ENCODE data around the gene RUNX2.

The RUNX2 gene

DNA sequence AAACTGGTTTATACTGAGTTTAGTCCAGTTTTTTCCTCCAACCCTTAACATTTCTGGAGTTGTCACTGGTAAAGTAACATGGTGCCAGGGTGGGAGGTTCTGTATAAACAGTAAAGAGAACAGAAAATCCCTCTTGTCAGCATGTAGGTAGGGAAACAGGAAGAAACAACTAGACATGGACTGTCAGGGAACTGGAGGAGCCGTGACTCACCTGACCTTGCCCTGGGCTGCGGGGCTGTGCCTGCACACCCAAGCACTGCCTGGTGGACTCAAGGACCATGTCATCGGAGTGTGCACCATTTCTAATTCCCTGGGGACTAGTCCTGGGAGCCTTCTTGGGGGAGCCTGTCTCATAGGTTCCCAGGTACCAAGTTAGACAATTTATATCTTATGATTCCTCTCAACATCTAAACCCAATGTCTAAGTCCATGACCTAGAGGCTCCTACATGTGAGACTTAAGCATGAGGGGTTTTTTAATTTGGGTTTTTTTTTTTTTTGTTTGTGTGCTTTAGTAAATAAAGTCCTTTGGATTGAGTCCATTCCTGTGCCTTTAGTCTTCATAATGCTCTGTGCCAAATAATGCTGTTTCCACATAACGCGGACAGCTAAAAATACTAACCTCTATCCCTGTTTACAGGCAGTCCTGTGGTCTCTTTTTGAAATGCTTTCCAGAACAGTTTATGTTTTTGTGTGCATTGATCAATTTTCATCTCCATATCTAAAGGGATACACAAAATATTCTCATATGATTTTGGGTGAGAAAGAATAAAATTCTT lies 186.5 kb downstream of the RUNX2 start:
- DNase-seq (ENCODE audit: low read depth in 3 of 3) = no peak

DNA sequence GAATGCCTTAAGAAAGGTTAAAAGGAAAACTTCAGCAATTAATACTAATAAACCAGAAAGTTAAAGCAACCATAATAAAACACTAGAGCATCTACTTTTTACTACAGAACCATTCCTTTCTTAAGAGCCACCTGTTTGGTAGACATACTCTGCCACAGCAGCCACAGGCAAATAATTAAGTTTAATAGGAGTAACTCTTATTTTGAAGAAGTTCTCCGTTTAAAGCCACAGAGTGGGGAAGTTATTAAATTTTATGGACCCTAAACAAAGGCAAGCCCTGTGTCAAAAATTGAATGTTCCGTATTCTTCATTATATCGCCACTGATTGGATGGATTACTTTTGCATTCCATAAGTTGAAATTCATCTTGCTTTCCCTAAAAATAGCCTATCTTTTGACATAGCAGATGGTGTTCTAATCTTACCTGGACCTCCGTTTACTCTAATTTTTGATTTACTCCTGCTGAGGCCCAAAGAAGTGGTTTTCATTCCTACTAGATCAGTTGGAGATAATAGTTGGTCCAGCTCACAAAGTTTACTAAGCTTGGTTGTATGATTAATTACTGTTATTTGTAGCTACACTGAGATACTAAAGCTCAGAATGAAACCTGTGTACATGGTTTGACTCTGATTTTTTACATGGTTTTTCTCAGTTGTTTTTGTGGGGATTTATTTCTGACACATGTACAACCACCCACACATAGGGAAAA lies 190.0 kb downstream of the RUNX2 start:
- DNase-seq (ENCODE audit: low read depth in 3 of 3) = no peak

DNA sequence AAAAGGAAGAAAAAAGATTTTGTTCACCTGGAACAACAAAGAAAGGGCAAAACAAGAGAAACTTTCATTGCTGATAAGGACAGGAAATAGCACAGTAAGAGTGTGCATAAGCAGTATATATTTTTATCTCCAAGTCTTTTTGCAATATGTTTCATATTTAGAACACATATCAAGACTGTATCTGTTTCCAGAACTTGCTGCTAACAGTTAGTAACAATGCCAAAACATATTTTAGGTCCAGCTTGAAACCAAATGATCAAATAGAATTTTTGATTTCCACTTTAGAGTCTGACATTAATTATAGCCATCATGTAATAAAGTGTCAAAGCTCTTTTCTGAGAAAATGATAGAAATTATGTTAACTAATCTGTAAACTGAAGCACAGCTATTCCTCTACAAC lies 193.1 kb downstream of the RUNX2 start:
- no peak for DNase-seq (ENCODE audit: low read depth in 3 of 3)

DNA sequence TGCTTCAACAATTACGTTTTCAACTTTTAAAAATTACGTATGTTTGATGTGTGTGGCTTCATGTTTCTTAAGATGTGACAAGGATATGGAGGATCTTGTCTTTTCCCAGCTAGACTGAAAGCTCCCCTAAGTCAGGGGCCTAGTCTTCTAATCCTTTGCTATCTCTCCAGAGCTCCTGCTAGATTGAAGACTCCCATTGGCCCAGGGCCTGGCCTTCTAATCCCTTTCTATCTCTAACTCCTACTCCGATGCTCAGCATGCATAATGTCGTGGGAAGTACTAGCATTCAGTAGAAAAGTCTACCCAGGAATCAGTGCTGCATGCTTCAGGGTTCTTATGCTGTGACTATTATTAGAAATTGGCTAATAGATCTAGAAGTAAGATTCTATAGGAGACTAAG lies 194.4 kb downstream of the RUNX2 start:
- DNase-seq (ENCODE audit: low read depth in 3 of 3) = no peak

DNA sequence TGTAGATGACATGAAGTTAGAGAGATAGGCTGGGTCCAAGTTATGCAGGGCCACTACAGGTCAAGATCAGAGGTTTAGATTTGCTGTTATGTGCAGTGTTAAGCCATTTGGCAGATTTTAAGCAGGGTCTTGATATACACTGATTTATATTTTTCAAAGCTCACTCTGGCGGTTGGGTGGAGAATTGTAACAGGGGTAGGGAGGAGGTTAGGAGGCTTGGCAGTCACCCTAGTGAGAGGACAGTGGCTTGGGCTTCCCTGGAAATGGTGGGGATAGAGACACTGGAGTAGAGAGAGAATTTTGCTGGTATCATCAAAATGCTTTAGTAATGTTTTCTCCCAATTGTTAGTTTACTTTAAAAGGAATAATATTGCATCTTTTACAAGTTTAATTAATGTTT lies 199.1 kb downstream of the RUNX2 start:
- DNase-seq (ENCODE audit: low read depth in 3 of 3) = no peak

DNA sequence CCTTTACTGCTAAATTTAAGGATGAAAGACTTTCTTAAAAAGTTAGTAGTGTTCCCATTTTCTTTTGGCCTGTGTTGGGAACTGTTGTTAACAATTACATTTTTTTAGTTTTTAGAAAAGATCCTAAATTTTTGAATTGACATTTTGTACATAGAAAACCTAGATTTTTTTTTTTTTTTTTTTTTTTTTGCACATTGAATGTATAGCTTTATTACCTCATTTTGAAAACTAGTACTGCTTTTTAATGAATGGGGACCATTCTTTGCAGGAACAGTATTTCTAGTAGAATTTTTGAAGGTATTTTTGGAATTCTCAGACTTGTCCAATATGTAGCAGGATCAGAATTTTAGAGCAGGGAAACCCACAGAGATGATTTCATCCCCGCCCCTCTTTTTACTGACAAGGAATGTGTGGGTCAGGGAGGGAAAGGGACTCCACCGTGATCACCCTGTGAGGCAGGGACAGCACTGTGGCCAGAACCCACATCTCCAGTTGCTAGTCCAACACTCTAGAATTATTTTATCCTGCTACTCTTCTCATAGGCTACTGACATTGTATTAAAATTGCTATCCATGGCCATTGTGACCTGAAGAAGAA lies 204.0 kb downstream of the RUNX2 start:
- no peak for DNase-seq (ENCODE audit: low read depth in 3 of 3)

DNA sequence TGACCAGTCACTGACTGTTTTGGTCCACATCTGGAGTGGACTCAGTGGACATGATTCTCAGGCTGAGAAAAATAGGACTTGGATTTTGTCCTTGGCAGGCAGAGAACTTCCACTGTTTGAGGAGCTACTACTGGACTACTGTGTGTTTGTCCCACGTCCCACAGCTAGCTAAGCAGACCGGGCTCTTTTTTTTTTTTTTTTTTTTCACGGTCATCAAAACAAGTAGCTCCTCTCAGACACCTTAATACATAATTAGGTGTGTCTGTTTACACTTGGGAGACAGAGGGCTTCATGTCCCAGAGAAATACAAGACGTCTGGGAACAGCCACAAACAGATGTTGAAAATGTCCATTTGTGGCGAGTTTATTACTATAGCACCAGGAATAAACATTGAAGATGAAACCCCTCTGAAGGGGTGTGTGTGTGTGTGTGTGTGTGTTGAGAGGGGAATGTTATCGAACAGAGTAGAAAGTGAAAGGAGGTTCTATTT lies 204.6 kb downstream of the RUNX2 start:
- DNase-seq (ENCODE audit: low read depth in 3 of 3) = no peak

DNA sequence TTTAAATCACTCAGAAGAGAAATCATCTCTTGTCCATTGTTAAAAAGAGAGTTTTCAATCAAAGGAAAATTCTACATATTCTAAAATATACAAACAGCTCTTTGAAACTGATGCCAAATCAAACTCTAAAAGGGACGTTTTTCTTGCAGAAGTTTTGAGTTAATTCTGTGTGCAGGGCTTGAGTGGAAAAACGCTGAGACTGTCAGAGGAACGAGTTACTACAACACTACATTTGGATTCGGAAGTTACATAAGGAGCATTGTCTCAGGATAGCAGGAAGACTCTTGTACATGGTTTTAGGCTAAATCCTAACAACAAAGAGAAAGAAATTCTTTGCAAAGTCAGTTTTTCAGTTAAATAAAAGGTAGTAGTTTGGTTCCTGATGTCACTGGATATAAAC lies 205.3 kb downstream of the RUNX2 start:
- DNase-seq (ENCODE audit: low read depth in 3 of 3) = no peak

DNA sequence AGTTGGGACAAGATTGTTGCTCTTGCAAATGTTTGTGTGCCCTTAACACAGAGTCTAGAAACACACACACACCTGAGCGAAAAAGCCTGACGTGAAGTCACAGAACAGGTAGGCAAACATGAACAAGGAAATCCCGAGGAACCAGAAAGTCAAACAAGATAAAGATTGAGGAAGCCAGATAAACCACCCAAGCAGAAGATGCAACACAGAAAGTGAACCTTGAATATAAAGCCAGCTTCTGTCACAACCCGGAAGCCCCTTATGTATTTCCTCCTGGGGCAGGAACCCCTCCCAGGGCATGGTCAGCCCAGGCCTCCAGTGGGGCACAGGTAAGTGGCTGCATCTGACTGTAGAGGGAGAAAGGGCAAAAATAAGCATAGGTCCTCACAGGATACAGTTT lies 207.8 kb downstream of the RUNX2 start:
- DNase-seq (ENCODE audit: low read depth in 3 of 3) = no peak

DNA sequence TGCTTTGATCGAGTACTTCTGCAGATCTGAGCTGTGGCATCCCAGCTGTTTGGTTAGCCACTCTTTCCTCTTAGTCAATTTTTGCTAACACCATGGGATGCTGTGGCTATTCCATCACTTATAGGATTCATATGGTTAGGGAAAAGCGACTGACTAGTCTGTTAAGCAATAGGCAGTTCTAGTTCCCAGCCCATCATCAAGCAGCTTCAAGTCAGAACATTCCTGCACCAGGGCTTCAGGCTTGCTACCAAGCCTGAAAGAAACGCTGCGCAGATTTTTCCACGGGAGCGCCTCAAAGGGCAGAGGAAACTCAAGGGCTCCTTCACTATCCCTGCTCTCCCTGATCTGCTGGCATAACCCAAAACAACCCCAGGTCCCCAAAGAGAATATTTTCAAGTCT lies 209.4 kb downstream of the RUNX2 start:
- DNase-seq (ENCODE audit: low read depth in 3 of 3) = no peak

DNA sequence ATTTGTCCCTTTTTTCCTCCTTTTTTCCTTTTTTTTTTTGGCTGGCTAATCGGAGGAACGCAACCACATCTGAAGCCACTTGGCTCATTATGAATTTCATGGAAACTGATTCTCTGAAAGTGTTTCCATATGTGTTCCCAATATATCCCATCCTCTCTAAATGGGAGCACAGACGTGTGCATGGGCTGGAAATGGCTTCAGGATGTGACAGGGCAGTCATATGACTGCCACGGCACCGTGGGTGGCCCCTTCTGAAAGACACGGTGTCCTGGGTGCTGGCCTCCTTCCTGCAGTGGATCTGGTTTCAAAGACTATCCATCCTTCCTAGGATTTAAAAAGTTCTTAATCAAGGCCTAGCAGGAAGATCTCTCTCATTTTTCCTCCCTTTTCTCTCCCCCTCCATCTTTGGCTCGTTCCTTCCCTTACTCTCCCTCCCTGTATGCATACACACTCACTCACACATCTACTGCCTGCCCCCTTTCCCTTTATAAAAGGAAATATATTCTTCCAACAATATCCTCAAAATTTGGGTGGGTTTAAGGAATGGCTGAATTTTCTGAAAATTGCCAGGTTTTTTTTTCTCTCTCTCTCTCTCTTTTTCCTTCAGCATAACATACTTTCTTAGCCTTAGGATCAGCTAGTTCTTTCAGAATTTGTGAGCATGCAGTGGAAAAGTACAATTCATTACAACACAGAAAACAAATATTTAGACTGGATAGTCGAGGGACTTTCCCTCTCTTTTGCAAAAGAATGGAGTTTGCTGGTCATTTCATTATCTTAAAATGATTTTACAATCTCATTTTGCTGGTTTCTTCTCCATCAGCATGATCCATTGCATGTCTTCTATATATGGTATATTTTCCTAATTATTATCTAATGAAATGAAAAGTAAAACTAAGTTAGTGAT lies 210.8 kb downstream of the RUNX2 start:
- no peak for DNase-seq (ENCODE audit: low read depth in 3 of 3)

DNA sequence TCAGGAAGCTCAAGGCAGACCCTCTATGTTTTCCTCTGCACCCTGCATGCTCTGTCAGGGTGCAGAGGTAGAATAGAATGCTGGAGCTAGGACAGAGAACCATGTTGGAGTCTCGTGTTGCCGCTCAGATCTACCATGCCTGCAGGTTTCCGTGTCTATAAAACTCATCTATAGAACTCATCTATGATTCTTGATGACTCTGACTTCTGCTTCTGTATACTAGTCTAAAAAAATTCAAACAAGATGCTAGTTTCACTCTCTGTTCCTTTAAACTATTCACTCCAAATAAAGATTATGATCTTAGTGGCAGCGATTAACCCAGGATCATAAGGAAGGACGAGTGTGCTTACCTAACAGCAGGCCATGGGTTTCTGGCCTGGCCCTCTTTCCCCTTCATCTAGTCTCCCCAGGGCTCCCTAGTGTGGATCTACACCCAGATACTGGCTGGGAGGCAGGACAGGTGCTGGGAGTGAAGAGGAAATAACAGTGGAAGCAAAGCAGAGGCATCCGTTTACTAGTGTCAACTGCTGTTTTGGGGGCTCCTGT lies 212.3 kb downstream of the RUNX2 start:
- DNase-seq (ENCODE audit: low read depth in 3 of 3) = no peak

DNA sequence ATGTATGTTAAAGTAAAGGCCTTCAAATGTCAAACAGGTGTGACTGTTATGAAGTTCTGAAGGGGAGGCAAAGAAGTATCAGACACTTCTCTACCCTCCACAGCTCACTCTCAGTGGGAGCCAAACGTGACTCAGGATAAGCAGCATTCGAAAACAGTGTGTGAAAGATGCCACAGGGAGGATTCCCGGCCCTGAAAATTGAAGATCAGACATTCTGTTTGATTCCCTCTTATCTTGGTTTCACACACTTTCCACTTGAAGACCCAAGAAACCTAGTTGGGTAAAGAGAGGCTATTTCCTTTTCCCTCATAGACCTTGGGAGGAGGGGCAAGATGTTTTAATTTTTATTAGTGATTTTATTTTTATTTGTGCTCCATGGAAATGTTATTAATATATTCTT lies 213.8 kb downstream of the RUNX2 start:
- DNase-seq (ENCODE audit: low read depth in 3 of 3) = no peak

DNA sequence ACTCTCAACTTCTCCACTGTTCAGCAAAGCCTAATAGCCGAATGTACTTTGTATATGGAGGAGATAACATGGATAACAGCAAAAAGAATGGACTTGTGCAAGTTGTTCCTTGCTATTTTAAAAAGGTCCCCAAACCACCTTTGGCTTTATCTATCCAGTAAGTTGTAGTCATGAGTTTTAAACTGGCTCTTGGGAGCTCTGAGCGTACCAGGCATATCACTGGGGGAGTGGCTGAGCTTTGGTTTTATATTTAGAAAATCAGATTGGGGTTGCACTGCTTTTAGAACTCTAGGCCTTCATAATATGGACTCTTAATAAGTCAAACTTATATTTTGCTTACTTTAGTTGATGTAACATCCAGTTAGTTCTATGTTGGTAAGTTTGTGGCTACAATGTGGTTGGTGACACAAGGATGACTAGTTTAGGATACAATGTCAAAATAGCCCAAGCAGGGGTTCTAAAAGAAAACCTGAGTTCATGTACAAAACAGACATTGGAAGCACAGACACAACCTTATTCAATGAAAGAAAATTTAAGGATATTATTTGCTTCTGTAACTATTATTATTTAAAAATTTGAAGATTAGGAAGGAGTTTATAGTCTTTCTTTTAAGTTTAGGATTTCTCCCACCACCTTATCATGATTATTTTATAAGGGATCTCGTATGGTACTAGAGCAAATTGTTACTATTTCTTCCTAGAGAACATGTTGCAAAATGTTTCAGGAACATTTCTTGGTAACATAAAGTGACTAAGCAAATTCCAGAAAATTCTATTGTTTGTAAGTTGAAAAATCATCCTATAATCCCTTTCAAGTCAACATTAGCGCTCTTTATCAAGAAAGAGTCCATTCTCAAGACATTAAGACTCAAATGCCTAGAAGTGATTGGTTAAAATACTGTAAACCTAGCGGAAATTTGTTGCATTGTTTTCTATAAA lies 215.4 kb downstream of the RUNX2 start:
- no peak for DNase-seq (ENCODE audit: low read depth in 3 of 3)

DNA sequence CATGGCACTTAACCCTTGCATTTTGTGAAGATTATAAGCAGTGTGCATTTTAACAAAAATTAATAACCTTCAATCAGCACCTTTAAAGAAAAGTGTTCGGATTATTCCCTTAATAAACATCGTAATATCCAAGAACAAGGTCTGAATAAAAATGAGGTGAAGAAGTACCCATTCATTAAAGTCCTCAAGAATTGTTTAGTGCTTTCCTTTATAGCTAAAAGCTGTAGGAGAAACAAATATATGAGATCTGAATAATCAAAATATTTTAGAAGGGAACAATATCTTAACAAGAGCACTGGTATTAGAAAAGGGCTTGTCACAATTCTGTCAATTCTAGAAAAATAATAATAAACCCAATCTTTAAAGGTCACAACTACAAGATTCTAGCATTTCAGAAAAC lies 217.3 kb downstream of the RUNX2 start:
- no peak for DNase-seq (ENCODE audit: low read depth in 3 of 3)

DNA sequence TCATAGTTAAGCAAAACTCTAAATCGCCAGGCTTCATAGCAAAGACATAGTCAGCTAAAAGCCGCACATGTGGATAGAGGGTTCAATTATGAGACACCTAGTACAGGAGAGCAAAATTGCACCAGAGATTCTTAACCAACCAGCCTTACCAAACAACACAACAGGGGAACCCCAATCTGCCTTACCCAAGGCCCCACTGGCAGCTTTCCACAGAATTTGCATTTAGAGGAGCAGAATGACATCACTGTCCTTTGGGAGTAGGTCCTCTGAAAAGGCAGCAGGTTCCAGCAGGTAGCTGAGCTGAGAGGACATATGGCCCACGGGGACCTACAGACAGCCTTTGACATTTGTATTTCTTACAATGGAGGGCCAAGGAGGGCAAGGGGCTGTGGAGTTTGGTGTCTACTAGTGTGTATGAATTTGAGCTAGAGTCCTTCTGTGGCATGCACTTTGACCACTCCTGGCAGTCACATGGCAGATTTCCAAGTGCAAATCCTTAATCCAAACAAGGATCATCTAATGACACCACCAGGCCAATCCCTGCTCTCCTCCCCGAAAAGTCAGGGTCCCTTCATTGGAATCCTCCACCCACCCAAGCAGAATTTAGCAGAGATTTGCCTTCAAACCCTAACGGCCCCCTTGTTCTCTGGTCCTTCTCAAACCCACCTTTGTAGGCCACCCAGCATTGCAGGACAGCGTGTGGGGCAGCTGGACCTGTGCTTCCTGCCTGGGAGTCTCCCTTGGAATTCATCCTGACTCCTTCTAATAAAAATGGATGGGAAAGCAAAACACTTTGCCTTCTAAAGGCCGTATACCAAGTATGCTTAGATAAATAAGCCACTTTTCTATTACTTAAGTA lies 220.8 kb downstream of the RUNX2 start:
- DNase-seq (ENCODE audit: low read depth in 3 of 3) = no peak

DNA sequence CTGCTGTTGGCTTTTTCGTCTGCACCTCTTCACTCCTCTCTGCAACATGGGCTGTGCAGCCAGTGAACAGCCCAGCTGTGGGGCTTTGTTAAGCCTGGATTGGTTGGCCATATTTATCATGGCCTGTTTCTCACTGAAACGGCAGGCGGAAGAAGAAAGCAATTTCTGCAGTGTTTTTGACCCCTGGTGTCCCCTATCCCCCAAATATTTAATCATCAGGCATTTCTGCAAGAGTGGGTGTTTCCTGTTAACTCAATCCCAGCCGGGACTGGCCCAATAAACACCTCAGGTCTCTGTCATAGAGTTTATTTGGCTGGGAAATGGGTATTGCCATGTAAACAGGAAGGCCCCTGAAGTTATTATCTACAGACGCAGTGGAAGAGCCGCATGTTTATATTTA lies 224.4 kb downstream of the RUNX2 start:
- DNase-seq (ENCODE audit: low read depth in 3 of 3) = no peak

DNA sequence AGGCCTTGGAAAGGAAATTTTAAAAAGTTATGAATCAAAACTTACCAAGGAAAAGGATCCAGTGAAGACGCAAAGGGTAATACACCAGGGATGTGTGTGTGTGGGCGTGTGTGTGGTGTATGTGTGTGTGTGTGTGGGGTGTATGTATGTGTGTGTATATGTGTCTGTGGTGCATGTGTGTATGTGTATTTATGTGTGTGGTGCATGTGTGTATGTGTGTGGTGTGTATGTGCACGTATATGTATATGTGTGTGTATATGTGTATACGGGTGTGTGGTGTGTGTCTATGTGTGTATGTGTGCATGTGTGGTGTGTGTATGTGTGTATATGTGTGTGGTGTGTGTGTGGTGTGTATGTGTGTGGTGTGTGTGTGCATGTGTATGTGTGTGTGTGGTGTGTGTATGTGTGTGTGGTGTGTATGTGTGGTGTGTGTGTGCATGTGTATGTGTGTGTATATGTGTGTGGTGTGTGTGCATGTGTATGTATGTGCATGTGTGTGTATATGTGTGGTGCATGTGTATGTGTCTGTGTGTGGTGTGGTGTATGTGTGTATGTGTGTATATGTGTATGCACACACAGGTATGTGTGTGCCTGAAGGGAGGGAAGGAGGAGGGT lies 225.7 kb downstream of the RUNX2 start:
- DNase-seq (ENCODE audit: low read depth in 3 of 3) = no peak

DNA sequence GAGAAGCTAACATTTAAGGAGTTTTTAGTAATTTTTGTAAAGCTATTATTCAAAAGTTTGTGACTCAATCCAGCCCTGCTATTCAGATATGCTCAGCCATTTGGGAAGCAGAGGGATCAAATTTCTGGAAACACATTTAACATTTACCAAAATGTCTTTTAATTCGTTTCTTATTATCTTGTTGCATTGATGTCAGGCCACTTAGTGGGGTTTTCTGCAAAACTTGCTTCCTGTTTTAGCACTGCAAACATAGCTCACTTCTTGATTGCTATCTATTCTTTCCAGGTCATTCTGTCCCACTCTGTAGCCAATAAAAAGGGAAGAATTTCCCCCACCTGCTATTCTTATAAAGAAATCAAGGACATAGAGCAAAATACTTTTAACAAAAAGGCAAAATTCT lies 226.5 kb downstream of the RUNX2 start:
- no peak for DNase-seq (ENCODE audit: low read depth in 3 of 3)
